Subcutaneous adipose tissue (tissue), 4 donors: ENCODE measurements around the gene SHF. TPM values are rescaled to one million over a fixed set of nuclear protein-coding genes. Genes with fewer than 3 reads are reported as not detected.

Experiments
- total RNA-seq, 4 donors: library from RNA; depleted of rRNA; stranded (reverse); fragments of >200 nt; gene quantifications; one replicate each; pipeline ENCODE4 v1.1.0, GENCODE V29; 2016
- TF ChIP-seq, protein P1 (sequence below): fragments of 450-650 bp; IDR thresholded peaks from one replicate; pipeline ENCODE4 v1.5.1; 2016; ENCODE audit warnings: low read depth, mild to moderate bottlenecking, control low read depth, antibody characterized with exemption, moderate library complexity

SHF gene
- total RNA-seq, 4 donors from 2014 or later: 0.33 to 7.5 (median 3.7) TPM

DNA sequence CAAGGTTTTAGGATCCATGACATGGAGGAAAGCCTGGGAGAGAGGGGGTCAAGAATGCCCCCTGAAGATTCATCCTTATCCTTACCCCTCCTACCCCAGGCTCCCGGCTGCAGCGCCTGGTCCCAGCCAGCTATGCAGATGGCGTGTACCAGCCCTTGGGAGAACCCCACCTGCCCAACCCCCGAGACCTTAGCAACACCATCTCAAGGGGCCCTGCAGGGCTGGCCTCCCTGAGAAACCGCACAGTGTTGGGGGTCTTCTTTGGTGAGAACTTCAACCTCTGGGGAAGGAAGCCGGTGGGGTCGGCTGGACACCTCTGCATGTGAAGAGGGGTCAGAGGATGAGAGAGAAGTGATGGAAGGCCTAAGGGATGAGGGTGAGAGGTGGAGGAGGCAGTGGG is 53.7 kb downstream of the SHF start:
- TF ChIP-seq, protein P1, sequence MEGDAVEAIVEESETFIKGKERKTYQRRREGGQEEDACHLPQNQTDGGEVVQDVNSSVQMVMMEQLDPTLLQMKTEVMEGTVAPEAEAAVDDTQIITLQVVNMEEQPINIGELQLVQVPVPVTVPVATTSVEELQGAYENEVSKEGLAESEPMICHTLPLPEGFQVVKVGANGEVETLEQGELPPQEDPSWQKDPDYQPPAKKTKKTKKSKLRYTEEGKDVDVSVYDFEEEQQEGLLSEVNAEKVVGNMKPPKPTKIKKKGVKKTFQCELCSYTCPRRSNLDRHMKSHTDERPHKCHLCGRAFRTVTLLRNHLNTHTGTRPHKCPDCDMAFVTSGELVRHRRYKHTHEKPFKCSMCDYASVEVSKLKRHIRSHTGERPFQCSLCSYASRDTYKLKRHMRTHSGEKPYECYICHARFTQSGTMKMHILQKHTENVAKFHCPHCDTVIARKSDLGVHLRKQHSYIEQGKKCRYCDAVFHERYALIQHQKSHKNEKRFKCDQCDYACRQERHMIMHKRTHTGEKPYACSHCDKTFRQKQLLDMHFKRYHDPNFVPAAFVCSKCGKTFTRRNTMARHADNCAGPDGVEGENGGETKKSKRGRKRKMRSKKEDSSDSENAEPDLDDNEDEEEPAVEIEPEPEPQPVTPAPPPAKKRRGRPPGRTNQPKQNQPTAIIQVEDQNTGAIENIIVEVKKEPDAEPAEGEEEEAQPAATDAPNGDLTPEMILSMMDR: no peak

GRCh38 chr15:45133561-45133920 is 54.2 kb downstream of the SHF start:
- TF ChIP-seq, protein P1: no peak

DNA sequence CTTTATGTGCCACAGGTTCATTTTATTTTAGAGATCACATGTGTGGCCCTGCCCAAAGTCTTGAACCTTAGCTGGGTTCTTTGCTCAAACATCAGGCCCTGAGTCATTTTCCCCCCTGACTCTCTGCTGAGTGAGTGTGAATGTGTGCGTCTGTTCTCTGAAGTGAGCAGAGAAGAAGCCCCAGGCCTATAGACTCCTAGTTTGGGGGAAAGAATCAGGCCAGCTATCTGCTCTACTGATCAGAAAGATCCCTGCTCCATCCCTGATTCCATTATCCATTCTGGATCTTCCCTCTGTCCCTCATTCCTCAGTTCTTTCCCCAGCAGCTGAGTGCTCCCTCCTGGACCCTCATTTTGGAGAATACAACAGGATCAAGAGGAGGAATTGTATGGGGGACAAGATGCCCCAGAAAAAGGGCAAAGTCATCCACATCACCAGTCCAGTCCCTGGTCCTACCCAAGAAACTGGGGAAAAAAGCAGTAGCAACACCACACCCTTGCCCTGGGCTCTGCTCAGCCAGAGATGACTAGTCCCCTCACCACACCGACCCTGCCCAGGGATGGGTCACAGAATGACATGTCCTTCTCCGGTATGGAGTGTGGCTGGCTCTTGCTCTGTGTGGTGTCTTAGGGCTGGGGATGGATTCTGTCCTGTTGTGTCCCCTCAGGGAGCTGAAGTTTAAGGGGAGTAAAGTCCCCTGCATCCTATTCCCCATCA is 54.8 kb downstream of the SHF start:
- TF ChIP-seq, protein P1: no peak

GRCh38 chr15:45131510-45131909 is 56.3 kb downstream of the SHF start:
- TF ChIP-seq, protein P1: no peak

GRCh38 chr15:45130291-45131000 is 57.3 kb downstream of the SHF start:
- TF ChIP-seq, protein P1: no peak

DNA sequence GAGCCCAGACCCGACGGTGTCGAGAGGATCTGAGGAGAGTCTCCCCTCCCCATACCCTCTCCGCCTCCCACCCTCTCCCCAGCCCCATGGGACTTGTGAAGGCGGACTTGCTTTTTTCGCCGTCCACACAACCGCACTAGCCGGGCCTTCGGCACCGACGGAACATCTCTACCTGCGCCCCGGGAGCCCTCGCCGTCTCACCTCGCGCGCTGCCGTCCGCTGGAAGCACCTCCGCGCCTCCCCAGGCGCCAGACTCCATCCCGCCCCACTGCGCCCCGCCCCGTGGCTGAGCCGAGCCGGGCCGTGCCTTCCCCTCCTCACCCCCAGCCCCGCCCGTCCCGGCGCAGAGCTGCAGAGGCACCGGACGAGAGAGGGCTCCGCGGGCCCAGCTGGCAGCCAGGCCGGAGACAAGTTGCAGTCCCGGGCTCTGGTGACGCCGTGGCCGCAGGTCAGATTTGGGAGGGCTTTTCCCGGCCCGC is 58.1 kb downstream of the SHF start, which contains the start of the genes DUOX1 and DUOXA1:
Gene DUOX1 (plus strand): TSS at position 344 of the 479 bp plus-strand sequence. CDS start 1,973 bp downstream, outside the sequence.
Gene DUOXA1 (minus strand): TSS at position 229 of the 479 bp plus-strand sequence. CDS start 6,865 bp downstream, outside the sequence.
- TF ChIP-seq, protein P1: no peak

- TF ChIP-seq, protein P1: no peak
Observed at GRCh38 chr15:45128971-45129639, 58.7 kb downstream of the SHF start.
